HG03175 (cell line): ENCODE results near the gene MCTP1.

Experiments
- ATAC-seq: cut with Tn5 transposase; IDR thresholded peaks from one replicate; pipeline ENCODE4 v1.9.1; 2021; ENCODE audit warnings: mild to moderate bottlenecking, moderate library complexity; ENCODE audit not compliant: unreplicated experiment

The MCTP1 gene

DNA sequence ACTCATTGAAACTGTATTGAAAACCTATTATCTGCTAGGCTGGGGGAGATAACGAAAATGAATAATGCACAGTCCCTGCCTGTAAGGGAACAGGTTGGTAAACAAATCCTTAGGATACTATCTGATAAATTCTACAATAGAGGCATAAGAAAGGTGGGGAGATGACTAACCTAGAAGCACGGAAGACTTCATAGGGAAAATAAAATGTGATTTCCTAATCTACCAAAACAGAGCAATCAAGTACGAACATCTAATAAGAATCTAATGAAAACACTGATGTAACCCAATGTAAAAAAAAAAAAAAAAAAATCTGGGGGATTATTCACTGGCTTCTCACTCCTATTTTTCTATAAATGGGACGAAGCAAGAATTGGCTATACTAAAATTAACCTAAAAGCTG lies 542.0 kb downstream of the MCTP1 start:
- ATAC-seq = no peak

DNA sequence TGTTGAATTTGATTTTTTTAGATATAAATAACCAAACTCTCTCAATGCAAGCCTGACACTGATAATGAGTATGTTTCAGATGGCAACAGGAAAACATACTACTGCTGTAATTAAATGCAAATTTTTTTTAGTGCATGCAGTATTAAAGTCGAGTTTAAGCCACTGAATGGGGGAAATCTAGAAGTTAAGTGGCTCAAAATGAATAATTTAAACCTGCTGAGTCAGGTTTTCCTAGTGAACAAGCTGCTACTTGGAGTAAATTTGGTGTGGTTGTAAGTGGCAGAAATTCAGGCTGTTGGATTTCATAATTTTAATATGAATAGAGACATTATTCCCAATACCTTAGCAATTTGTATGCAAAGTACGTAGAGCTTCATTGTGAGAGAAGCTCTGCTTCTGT lies 544.6 kb downstream of the MCTP1 start:
- no peak for ATAC-seq

DNA sequence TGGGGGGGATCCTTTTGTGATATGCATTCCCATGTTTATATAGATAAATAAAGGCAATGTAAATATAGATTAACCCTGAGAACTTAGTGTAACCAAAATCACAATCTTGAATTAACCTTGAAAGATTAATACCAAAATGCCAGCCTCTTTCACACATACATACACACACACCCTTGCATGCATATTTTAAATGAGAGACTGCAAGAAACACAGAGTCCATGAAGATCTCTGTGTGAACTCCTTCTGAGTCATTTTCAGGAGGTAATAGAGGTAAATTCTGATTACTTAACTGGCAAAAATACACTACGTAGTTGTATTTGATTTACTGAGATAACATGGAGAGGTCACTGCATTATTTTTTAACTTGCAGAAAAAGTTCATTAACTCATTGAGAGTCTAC lies 548.4 kb downstream of the MCTP1 start:
- ATAC-seq = no peak

GRCh38 chr5:94731471-94731870 lies 553.4 kb downstream of the MCTP1 start:
- ATAC-seq = no peak

DNA sequence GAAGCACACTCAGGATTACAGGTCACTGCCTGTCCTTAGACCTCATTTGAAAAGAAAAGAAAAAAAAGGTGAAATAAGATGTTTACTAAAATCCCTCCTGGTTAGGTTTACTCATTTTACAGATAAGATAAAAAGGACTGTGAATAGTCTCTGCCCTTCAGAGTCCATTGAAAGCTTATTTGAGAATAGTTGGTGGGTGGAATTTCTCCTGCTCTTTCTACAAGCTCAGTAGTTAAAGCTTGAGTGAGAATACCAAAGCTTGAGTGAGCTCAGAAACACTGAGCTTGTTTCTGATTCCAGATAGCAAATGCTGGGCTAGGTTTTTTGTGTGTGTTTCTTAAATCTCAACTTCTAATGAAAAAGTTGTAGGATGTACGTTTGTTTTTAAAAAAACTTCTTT lies 559.8 kb downstream of the MCTP1 start:
- ATAC-seq = no peak

- ATAC-seq = no peak
Measured at GRCh38 chr5:94715768-94716167, 569.1 kb downstream of the MCTP1 start.

GRCh38 chr5:94711785-94712184 lies 573.1 kb downstream of the MCTP1 start:
- no peak for ATAC-seq

- ATAC-seq = no peak
Measured at GRCh38 chr5:94709277-94709676, 575.6 kb downstream of the MCTP1 start.

DNA sequence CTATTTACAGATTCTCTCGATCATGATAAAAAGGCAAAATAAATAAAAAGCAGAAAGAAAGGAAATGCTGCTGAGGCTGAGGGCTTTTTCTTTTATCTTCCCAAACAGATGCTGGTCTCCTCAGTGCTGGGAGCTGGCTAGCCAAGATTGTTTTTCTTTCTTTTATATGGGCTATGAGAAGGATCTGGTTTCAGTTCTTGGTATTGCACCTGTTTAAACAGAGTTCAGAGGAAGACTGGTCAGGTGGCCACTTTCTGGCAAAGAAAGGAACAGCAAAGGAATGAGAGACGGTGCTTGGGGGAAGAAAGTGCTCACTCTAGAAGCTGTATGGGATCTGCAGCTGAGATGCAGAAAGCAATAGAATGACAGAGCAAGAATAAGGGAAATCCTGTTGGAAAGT lies 577.5 kb downstream of the MCTP1 start:
- no peak for ATAC-seq

DNA sequence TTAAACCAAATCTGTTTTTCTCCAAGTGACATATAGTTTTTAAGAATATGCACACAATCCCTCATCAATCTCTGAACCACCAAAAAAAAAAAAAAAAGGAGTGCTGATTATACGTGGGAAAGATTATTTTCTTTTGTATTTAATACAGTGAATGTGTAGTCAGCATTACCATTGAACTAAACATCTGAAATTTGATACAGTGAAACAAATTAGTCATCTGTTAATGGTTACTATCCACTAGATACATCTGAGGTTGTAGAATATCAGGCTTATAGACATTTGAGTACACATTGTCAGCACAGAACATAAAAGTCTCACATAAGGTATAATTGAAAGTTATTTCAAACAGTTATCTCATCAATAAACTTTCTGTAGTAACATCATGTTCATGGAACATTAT lies 579.5 kb downstream of the MCTP1 start:
- no peak for ATAC-seq

GRCh38 chr5:94702729-94703128 lies 582.2 kb downstream of the MCTP1 start:
- ATAC-seq = peak; percentile 75

DNA sequence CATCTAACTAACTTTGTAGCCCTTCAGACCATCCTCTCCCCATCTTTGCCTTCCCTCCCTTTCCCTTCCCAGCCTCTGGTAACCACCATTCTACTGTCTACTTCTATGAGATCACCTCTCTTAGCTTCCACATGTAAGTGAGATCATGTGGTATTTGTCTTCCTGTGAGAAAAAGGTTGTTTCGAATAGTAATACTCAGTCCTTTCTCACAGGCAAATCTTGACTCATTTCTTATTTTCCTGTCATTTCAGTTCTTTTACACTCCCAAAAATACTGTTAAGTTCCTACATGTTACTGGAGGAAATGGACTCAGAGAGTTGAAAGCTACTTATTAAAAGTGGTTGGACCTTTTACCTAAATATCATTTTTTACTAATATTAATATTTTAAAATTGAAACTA lies 584.3 kb downstream of the MCTP1 start:
- ATAC-seq = peak; percentile 84

GRCh38 chr5:94699562-94699961 lies 585.3 kb downstream of the MCTP1 start:
- ATAC-seq = no peak

DNA sequence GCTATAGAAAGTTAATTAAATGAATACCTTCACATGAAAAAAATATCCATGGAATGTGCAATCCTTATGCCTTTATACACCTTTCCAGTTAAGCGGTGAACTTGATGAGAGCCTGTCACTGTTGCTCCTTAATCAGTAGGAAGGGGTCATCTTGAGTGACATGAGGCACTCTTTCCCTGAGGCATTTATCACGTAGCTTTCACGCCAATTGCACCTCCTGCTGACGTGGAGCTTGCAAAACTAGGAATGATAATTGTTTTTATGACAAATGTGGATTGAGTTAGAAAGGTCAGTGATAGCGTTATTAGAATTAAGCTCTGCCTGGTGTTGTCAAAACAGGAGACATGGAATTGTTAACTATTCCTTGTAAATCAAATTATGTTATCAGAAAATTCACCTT lies 586.7 kb downstream of the MCTP1 start:
- ATAC-seq = no peak

DNA sequence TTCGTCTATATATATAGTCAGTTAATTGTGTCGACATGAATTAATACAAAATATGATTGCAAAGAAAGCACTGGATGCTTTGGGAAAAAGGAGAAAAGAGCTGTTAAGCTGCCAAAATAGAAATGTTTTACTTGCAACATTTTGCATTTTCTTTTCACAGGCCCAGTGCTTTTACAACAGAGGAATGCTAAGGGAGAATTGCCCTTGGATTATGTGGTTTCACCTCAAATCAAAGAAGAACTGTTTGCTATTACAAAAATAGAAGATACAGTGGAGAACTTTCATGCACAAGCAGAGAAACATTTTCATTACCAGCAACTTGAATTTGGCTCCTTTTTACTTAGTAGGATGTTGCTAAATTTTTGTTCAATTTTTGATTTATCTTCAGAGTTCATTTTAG lies 590.2 kb downstream of the MCTP1 start:
- no peak for ATAC-seq

GRCh38 chr5:94693845-94694370 lies 591.0 kb downstream of the MCTP1 start:
- ATAC-seq = no peak

DNA sequence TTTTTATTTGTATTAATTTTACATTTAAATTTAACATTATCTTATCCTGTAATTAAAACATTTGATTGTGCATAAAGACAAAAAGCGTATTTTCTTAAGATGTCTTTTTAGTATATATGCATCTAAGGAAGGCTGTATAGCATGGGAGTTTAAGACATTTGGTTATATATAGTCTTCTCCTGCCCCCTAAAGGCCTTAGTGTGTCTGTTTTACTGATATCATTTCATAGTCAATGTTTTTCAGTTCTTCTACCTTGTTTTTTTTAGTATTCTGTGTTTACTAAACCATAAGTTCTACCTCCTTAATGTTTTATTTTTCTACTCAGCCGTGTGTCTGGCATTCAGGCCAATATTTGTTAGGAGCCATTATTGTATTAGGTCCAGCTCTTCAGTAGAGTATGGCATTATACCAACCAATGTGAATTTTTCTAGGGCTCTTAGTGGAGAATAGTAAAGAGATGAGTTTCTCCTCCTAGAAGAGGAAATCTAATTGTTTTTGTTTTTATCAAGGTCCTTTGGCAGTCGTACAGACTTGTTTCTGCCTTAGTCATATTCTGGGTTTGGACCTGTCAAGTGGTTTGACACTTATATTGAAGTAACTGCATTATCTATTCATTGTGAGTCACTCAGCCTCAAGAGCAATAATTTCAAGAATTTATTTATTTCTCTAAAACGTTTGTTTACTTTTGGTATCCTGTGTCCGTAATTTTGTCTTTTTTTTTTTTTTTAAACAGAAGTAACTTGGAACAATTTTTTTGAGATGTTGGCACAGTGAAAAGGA lies 591.7 kb downstream of the MCTP1 start:
- ATAC-seq = peak; percentile 74

DNA sequence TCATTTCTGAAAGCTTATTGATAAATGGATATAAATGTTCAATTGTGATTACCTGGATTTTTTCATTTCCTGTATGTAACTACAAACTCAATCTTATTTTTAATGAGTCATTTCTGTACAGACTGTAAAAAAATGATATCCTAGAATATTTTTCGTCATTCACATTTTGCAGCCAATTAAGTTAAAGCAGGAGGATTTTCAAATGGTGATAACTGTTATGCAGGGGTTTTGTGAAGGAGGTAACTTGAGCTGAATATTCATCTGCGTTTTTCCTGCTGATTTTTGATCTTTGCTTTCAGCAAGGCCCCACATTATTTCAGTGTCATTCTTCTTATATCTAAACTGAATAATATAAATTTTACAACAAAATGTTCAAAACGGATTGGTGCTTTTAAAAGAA lies 592.3 kb downstream of the MCTP1 start:
- ATAC-seq = no peak

- ATAC-seq = no peak
Measured at GRCh38 chr5:94691949-94692348, 592.9 kb downstream of the MCTP1 start.

- ATAC-seq = no peak
Measured at GRCh38 chr5:94691291-94691690, 593.6 kb downstream of the MCTP1 start.

DNA sequence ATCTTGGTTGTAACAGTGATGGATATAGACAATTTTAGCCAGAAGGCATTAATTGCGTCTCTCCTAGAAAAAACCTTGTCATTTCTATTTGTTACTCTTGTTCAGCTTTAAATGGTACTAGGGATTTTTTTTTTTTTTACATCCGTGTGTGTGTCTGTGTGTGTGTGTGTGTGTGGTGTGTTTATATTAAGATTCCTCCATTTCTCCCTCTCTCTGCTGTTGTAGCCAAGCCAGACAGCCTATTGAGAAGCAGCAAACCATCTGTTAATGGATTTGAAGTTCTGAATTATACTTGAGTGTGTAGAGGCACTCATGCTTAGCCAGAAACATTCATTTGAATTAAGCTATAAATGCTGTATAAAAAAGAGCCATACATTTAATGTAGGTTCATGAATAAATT lies 594.1 kb downstream of the MCTP1 start:
- no peak for ATAC-seq

DNA sequence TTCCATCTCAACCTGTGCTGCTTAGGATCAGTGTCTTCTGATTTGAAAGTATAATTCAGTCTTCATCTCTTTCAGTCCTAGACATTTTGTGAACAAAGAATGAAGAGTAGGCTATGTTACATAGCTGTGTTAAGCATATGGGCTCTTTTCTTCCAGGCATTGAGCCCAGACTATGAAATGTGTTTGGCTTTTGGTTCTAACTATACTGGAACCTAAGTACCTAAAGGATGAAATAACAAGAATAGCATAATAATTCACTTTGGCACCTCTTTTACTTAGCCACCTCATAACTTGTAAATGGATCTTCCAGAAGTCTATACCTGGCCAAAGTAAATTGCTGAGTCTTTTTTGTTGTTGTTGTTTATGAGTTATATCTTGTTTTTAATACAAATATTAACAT lies 595.0 kb downstream of the MCTP1 start:
- no peak for ATAC-seq
